K562 (cell line): ENCODE results near the gene MACROD2. TPM values are rescaled to one million over a fixed set of nuclear protein-coding genes. Genes with fewer than 3 reads are reported as not detected.
"Not testable (repeated sequence)": the region's sequence is repeated elsewhere in the genome, so short reads cannot be mapped to it uniquely, and the experiment has no call there.

Experiments used
- ATAC-seq: fragments of 200-7000 bp; cut with Tn5 transposase; 3 replicates; pipeline ENCODE4 v1.9.1; 2020; ENCODE audit warnings: moderate library complexity
- BruUV-seq: library from RNA; stranded (reverse); fragments of 400-500 nt; replicated peaks from 2 replicates; lab custom pipeline; 2021; lab: Mats Ljungman, UMichigan
- CTCF ChIA-PET: fragments of 300-600 bp; formaldehyde crosslinking; extraction: SDS; loops from one replicate; lab custom pipeline; 2021; ENCODE audit warnings: low intra/inter-chr PET ratio; lab: Yijun Ruan, JAX
- POLR2A ChIA-PET: fragments of 300-600, 350-650 bp; sonication (Branson Sonifier 250); formaldehyde crosslinking; extraction: SDS; loops from one replicate; lab custom pipeline; 2021; ENCODE audit warnings: antibody characterized with exemption, inconsistent platforms; lab: Yijun Ruan, JAX
- DNase-seq, 4 experiments: peaks; one replicate each; pipeline versions ENCODE4 v3.0.0 to v3.0.0-alpha.2; 2011 to 2018; ENCODE audit warnings: low spot score in 3 of 4, mixed read lengths in 3 of 4; ENCODE audit errors: extremely low read depth in 1 of 4
- FAIRE-seq: peaks from 2 replicates; lab custom pipeline; 2011; peaks lifted over from hg19 to GRCh38; lab: Jason Lieb, UNC
- H2AFZ ChIP-seq: 2 replicates; pipeline ENCODE4 v1.6.0; 2011; ENCODE audit warnings: low read depth, low read length, control low read depth, inconsistent platforms
- H3K27ac ChIP-seq: fragments of 200-600 bp; 3 replicates; pipeline ENCODE4 v1.8.0; 2011; ENCODE audit warnings: low read depth, mild to moderate bottlenecking, control low read depth, inconsistent platforms, low read length, moderate library complexity, mixed read lengths; ENCODE audit errors: extremely low read depth
- H3K27me3 ChIP-seq, 2 experiments: fragments of 300-600 bp in 1 of 2; 2 replicates in 1 of 2; 3 replicates in 1 of 2; pipeline versions ENCODE4 v1.6.0 to v1.8.0; 2011; ENCODE audit warnings: inconsistent platforms in 2 of 2, low read length in 2 of 2, mild to moderate bottlenecking in 1 of 2, mixed read lengths in 1 of 2, moderate library complexity in 1 of 2; ENCODE audit not compliant: control insufficient read depth in 2 of 2, insufficient read depth in 2 of 2
- H3K36me3 ChIP-seq: fragments of 300-600 bp; 3 replicates; pipeline ENCODE4 v1.8.0; 2011; ENCODE audit warnings: mild to moderate bottlenecking, low read length, inconsistent platforms; ENCODE audit not compliant: control insufficient read depth, insufficient read depth
- H3K4me1 ChIP-seq, 2 experiments: fragments of 200-600 bp in 1 of 2; replicated peaks in 1 of 2; 2 replicates in 1 of 2; 3 replicates in 1 of 2; pipeline versions ENCODE4 v1.5.1 to v1.8.0; 2011; ENCODE audit warnings: inconsistent platforms in 2 of 2, low read length in 2 of 2, mild to moderate bottlenecking in 1 of 2, mixed read lengths in 1 of 2, moderate library complexity in 1 of 2; ENCODE audit not compliant: control insufficient read depth in 2 of 2, insufficient read depth in 2 of 2
- H3K4me2 ChIP-seq: 2 replicates; pipeline ENCODE4 v1.6.1; 2011; ENCODE audit warnings: low read length, control low read depth, inconsistent platforms, mixed read lengths; ENCODE audit not compliant: insufficient read depth
- H3K4me3 ChIP-seq: fragments of 200-600 bp; sonication (generic), shearing (Covaris generic); 2 replicates; pipeline ENCODE4 v1.5.1; 2016; ENCODE audit warnings: control low read depth, inconsistent platforms
- H3K79me2 ChIP-seq: fragments of 200-600 bp; 3 replicates; pipeline ENCODE4 v1.8.0; 2011; ENCODE audit warnings: low read length, inconsistent platforms; ENCODE audit not compliant: control insufficient read depth, insufficient read depth
- H3K9ac ChIP-seq, 2 experiments: 2 replicates each; pipeline versions ENCODE4 v1.6.0 to v1.6.1; 2011; ENCODE audit warnings: low read depth in 2 of 2, low read length in 2 of 2, control low read depth in 1 of 2, inconsistent platforms in 1 of 2, mild to moderate bottlenecking in 1 of 2, mixed read lengths in 1 of 2; ENCODE audit not compliant: insufficient read depth in 1 of 2
- H3K9me1 ChIP-seq: one replicate; pipeline ENCODE4 v1.6.0; 2011; ENCODE audit warnings: inconsistent platforms, mild to moderate bottlenecking, low read length, moderate library complexity; ENCODE audit not compliant: control insufficient read depth, insufficient read depth
- H3K9me3 ChIP-seq: replicated peaks from 2 replicates; pipeline ENCODE4 v1.5.1; 2011; ENCODE audit warnings: low read depth, low read length, inconsistent platforms; ENCODE audit not compliant: control insufficient read depth, insufficient read depth
- H4K20me1 ChIP-seq: replicated peaks from 2 replicates; pipeline ENCODE4 v1.6.1; 2011; ENCODE audit warnings: low read length, inconsistent platforms, mixed read lengths; ENCODE audit not compliant: control insufficient read depth, insufficient read depth
- DMBX1 ChIP-seq: fragments of 250-450 bp; sonication (Bioruptor Pico); IDR thresholded peaks from 2 replicates; pipeline ENCODE4 v1.8.0; 2022; ENCODE audit warnings: inconsistent platforms, mild to moderate bottlenecking, moderate library complexity, borderline replicate concordance
- ELF2 ChIP-seq: fragments of 250-450 bp; sonication (Bioruptor Pico); IDR thresholded peaks from 2 replicates; pipeline ENCODE4 v1.5.0; 2021; ENCODE audit warnings: mild to moderate bottlenecking
- FOXP1 ChIP-seq: sonication (generic); formaldehyde crosslinking; IDR thresholded peaks from 2 replicates; pipeline ENCODE4 v1.8.0; 2022; ENCODE audit warnings: mild to moderate bottlenecking, missing genetic modification reagents
- GTF2F1 ChIP-seq: IDR thresholded peaks from 2 replicates; pipeline ENCODE4 v1.6.1; 2011; ENCODE audit warnings: low read depth, low read length, improper control_type of control experiment
- NFRKB ChIP-seq: fragments of 450-650 bp; IDR thresholded peaks from 2 replicates; pipeline ENCODE4 v1.6.1; 2016; ENCODE audit warnings: low read depth
- RB1 ChIP-seq: fragments of 450-650 bp; IDR thresholded peaks from 2 replicates; pipeline ENCODE4 v1.6.1; 2017; ENCODE audit warnings: low read depth, mild to moderate bottlenecking
- SMARCA4 ChIP-seq: fragments of 450-650 bp; IDR thresholded peaks from 2 replicates; pipeline ENCODE4 v1.6.1; 2016
- ZNF133 ChIP-seq: fragments of 250-450 bp; sonication (Bioruptor Pico); IDR thresholded peaks from 2 replicates; pipeline ENCODE4 v1.4.0; 2020; ENCODE audit warnings: mild to moderate bottlenecking
- ZNF79 ChIP-seq: fragments of 250-450 bp; sonication (Bioruptor Pico); IDR thresholded peaks from 2 replicates; pipeline ENCODE4 v1.4.0; 2020; ENCODE audit warnings: low read depth, mild to moderate bottlenecking, moderate library complexity
- ZZZ3 ChIP-seq: fragments of 450-650 bp; IDR thresholded peaks from 2 replicates; pipeline ENCODE4 v1.6.1; 2016; ENCODE audit warnings: antibody characterized with exemption, mild to moderate bottlenecking, moderate library complexity
- WGBS: fragments of 100-300 bp; shearing (Covaris generic); methylation state at CpG from one replicate; pipeline ENCODE4 v1.1.6; 2016; ENCODE audit warnings: low coverage, mixed read lengths; ENCODE audit not compliant: insufficient coverage; ENCODE audit errors: missing lambda C conversion rate; 5-methylcytosine and 5-hydroxymethylcytosine counted together
- in situ Hi-C: fragments of 300-500 bp; cut with MboI; formaldehyde crosslinking; loops from 4 replicates; pipeline ENCODE4 v1.15.0; 2018; ENCODE audit warnings: inconsistent platforms, mixed read lengths
- intact Hi-C: fragments of 100-400 bp; cut with micrococcal nuclease; formaldehyde crosslinking; loops from 2 replicates; pipeline ENCODE4 v1.14.2; 2022
- polyA plus RNA-seq, 8 experiments: library from polyadenylated mRNA; depleted of rRNA in 4 of 8; stranded (reverse) in 5 of 8; unstranded in 3 of 8; fragments of >200 nt; fragmentation: Nextera tagmentation in 2 of 8; fragmentation: Illumina TruSeq in 1 of 8; extraction: Ambion mirVana in 2 of 8; extraction: Trizol in 1 of 8; gene quantifications; 2 replicates each; pipeline versions ENCODE4 v1.2.1 to v1.2.3, GENCODE V29; 2011 to 2014; ENCODE audit warnings: inconsistent platforms in 1 of 8, missing spikeins in 1 of 8
- total RNA-seq, 7 experiments: library from RNA; depleted of rRNA in 6 of 7; stranded (reverse); fragments of >200 nt in 6 of 7; fragmentation: Illumina TruSeq in 2 of 7; extraction: Trizol in 2 of 7; gene quantifications; 2 replicates each; pipeline versions ENCODE4 v1.2.1 to v1.2.3, GENCODE V29; 2011 to 2021; ENCODE audit warnings: low replicate concordance in 1 of 7

MACROD2 gene
- total and polyA plus RNA-seq, 9 of the 15 experiments (the other 6 are each of a cell fraction or from before 2014, with no cell fraction given): not detected

DNA sequence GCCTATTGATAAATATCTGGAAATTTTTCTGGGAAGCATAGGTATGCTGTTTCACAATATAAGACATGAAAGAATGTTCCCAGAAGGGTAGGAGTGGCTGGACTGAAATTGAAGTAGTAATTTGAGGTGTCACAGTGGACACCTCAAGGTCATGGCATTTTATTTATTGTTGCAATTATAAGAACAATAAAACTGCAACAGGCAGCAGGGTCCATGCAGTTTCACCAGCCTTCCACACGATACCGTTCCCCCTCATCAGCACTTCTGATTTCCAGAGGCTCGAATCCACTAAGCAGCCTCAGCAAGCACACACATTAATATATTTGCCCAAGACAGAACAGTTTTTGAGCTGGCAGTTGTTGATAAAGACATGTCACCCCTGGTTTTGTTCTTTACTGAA, 1540.5 kb downstream of the MACROD2 start:
- POLR2A ChIA-PET: no interaction called here
- WGBS: 0% methylated on average over 3 of the region's 3 CpGs

GRCh38 chr20:15537200-15537599, 1541.9 kb downstream of the MACROD2 start:
- H3K27ac ChIP-seq, H3K4me1 ChIP-seq, DNase-seq, H3K27me3 ChIP-seq, H3K36me3 ChIP-seq, POLR2A ChIA-PET, intact Hi-C loops, H3K9me3 ChIP-seq, H4K20me1 ChIP-seq, ATAC-seq, BruUV-seq, FAIRE-seq, H3K79me2 ChIP-seq, H2AFZ ChIP-seq, H3K9me1 ChIP-seq, in situ Hi-C loops, H3K4me3 ChIP-seq, H3K9ac ChIP-seq, CTCF ChIA-PET, H3K4me2 ChIP-seq: not testable (repeated sequence)
- no CpG with 5 or more reads among the region's 1 CpG for WGBS

More for the DNA sequence above, 1540.5 kb downstream of the MACROD2 start:
- DNase-seq (no peak), ATAC-seq (no peak), FAIRE-seq (no peak)
- no peaks in the 10 kb centered on the region for H3K9me3 ChIP-seq
- no TSS peak for BruUV-seq
- H4K20me1 ChIP-seq: no peaks in the 10 kb centered on the region
- no peak for TF ChIP-seq DMBX1 (CRISPR knock-in tag)
- TF ChIP-seq RB1: no peak
- TF ChIP-seq SMARCA4: no peak
- TF ChIP-seq NFRKB: no peak
- no peak for TF ChIP-seq FOXP1
- no peak for TF ChIP-seq ZNF133 (CRISPR knock-in tag)
- TF ChIP-seq ZNF79 (CRISPR knock-in tag): no peak
- no peak for TF ChIP-seq GTF2F1
- no peak for TF ChIP-seq ZZZ3
- TF ChIP-seq ELF2 (CRISPR knock-in tag): no peak
- no peak overlapping the region for H3K4me2 ChIP-seq
- H3K27ac ChIP-seq: no peak overlapping the region
- in situ Hi-C loops: no loop called here
- H3K79me2 ChIP-seq: no peaks in the 10 kb centered on the region
- no peak overlapping the region for H3K4me3 ChIP-seq
- H3K9ac ChIP-seq: no peak overlapping the region
- no peaks in the 10 kb centered on the region for H3K4me1 ChIP-seq
- intact Hi-C loops: no loop called here
- no peaks in the 10 kb centered on the region for H3K9me1 ChIP-seq
- CTCF ChIA-PET: no interaction called here
- no peak overlapping the region for H2AFZ ChIP-seq
- H3K27me3 ChIP-seq: no peaks in the 10 kb centered on the region
- no peaks in the 10 kb centered on the region for H3K36me3 ChIP-seq
